OCI-LY1 (cell line): ENCODE results near the gene MYORG.

Source experiments
- H2AFZ ChIP-seq: fragments of 200-600 bp; sonication (generic), shearing (Covaris generic); 2 replicates; pipeline ENCODE4 v1.6.0; 2014; ENCODE audit warnings: antibody characterized with exemption, mild to moderate bottlenecking, low read length
- H3F3A ChIP-seq: fragments of 200-600 bp; sonication (generic), shearing (Covaris generic); 2 replicates; pipeline ENCODE4 v1.6.0; 2014; ENCODE audit warnings: mild to moderate bottlenecking, antibody characterized with exemption, low read length, moderate library complexity; ENCODE audit not compliant: insufficient read depth
- H3K27ac ChIP-seq: fragments of 200-600 bp; sonication (generic); 2 replicates; pipeline ENCODE4 v1.5.1; 2014; ENCODE audit warnings: low read length, mixed run types, mild to moderate bottlenecking, low read depth; ENCODE audit not compliant: poor library complexity, severe bottlenecking
- H3K27me3 ChIP-seq: fragments of 200-600 bp; sonication (generic); 2 replicates; pipeline ENCODE4 v1.6.0; 2014; ENCODE audit warnings: antibody characterized with exemption, mild to moderate bottlenecking, low read length, moderate library complexity; ENCODE audit not compliant: insufficient read depth
- H3K36me3 ChIP-seq: fragments of 200-600 bp; sonication (generic); 2 replicates; pipeline ENCODE4 v1.6.1; 2014; ENCODE audit warnings: mild to moderate bottlenecking, antibody characterized with exemption, low read length, moderate library complexity, mixed read lengths; ENCODE audit not compliant: insufficient read depth
- H3K4me1 ChIP-seq: fragments of 200-600 bp; sonication (generic); 2 replicates; pipeline ENCODE4 v1.5.1; 2014; ENCODE audit warnings: mild to moderate bottlenecking, low read length, moderate library complexity; ENCODE audit not compliant: insufficient read depth, severe bottlenecking
- H3K4me2 ChIP-seq: fragments of 200-600 bp; sonication (generic), shearing (Covaris generic); 2 replicates; pipeline ENCODE4 v1.6.1; 2014; ENCODE audit warnings: low read length
- H3K4me3 ChIP-seq: fragments of 200-600 bp; sonication (generic); 2 replicates; pipeline ENCODE4 v1.5.1; 2014; ENCODE audit warnings: low read length, low read depth, mild to moderate bottlenecking, mixed read lengths; ENCODE audit not compliant: poor library complexity, severe bottlenecking
- H3K79me2 ChIP-seq: fragments of 200-600 bp; shearing (Covaris generic); 2 replicates; pipeline ENCODE4 v1.6.1; 2016; ENCODE audit warnings: mixed run types, low read length, mixed read lengths; ENCODE audit not compliant: insufficient read depth
- H3K9ac ChIP-seq: fragments of 200-600 bp; sonication (generic), shearing (Covaris generic); 2 replicates; pipeline ENCODE4 v1.6.1; 2014; ENCODE audit warnings: mild to moderate bottlenecking, low read length, mixed read lengths
- H3K9me2 ChIP-seq: fragments of 200-600 bp; sonication (generic), shearing (Covaris generic); 2 replicates; pipeline ENCODE4 v1.6.1; 2014; ENCODE audit warnings: low read depth, mild to moderate bottlenecking, low read length, mixed read lengths
- H3K9me3 ChIP-seq: fragments of 200-600 bp; shearing (Covaris generic); 2 replicates; pipeline ENCODE4 v1.6.1; 2014; ENCODE audit warnings: low read length, mixed read lengths
- H4K20me1 ChIP-seq: fragments of 200-600 bp; sonication (generic), shearing (Covaris generic); 2 replicates; pipeline ENCODE4 v1.6.0; 2016; ENCODE audit warnings: mild to moderate bottlenecking, low read length; ENCODE audit not compliant: insufficient read depth
- EZH2 ChIP-seq: fragments of 200-600 bp; sonication (generic), shearing (Covaris generic); IDR thresholded peaks from 2 replicates; pipeline ENCODE4 v1.8.0; 2017; ENCODE audit warnings: borderline replicate concordance, mixed run types, mild to moderate bottlenecking, antibody characterized with exemption, low read length, moderate library complexity, mixed read lengths
- TF ChIP-seq, protein P1 (sequence below): fragments of 200-600 bp; sonication (generic), shearing (Covaris generic); IDR thresholded peaks from 2 replicates; pipeline ENCODE4 v1.5.1; 2017; ENCODE audit warnings: mild to moderate bottlenecking, antibody characterized with exemption, low read length, moderate library complexity, mixed read lengths

MYORG gene

DNA sequence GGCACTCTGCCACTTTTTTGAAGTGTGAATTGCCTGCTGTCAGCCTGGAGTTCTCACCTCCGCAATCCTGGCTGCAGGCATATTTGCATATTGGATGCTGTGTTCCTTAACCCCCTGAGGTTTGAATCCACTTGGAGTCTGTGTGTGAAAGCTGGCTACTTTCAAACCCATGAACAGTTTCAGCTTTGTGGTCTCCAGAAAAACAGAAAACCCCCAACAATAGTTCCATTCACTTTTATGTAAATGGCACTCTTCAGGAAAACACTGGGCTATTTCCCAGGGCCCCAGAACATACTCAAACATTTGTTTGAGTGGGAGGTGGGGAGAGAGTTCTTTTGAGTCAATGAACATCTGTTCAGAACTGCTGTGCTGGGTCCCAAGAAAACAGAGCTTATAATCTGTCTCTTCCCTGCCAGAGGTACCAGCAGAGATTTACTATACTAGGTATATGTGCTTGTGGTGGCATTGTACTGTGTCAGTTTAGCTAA lies 42.3 kb downstream of the MYORG start:
- H3F3A ChIP-seq = no peaks in the 10 kb centered on the region
- no peaks in the 10 kb centered on the region for H3K27me3 ChIP-seq
- no peak overlapping the region for H3K4me2 ChIP-seq
- H3K27ac ChIP-seq = no peak overlapping the region
- H3K9me2 ChIP-seq = no peaks in the 10 kb centered on the region
- no peaks in the 10 kb centered on the region for H4K20me1 ChIP-seq
- peaks cover 10% of the 10 kb centered on the region for H3K36me3 ChIP-seq
- H3K4me1 ChIP-seq = peaks cover 17% of the 10 kb centered on the region
- no peak overlapping the region for H2AFZ ChIP-seq
- no peaks in the 10 kb centered on the region for H3K79me2 ChIP-seq
- H3K9ac ChIP-seq = no peak overlapping the region
- H3K4me3 ChIP-seq = no peak overlapping the region
- TF ChIP-seq EZH2 = no peak
- TF ChIP-seq, protein P1, sequence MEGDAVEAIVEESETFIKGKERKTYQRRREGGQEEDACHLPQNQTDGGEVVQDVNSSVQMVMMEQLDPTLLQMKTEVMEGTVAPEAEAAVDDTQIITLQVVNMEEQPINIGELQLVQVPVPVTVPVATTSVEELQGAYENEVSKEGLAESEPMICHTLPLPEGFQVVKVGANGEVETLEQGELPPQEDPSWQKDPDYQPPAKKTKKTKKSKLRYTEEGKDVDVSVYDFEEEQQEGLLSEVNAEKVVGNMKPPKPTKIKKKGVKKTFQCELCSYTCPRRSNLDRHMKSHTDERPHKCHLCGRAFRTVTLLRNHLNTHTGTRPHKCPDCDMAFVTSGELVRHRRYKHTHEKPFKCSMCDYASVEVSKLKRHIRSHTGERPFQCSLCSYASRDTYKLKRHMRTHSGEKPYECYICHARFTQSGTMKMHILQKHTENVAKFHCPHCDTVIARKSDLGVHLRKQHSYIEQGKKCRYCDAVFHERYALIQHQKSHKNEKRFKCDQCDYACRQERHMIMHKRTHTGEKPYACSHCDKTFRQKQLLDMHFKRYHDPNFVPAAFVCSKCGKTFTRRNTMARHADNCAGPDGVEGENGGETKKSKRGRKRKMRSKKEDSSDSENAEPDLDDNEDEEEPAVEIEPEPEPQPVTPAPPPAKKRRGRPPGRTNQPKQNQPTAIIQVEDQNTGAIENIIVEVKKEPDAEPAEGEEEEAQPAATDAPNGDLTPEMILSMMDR = no peak
- H3K9me3 ChIP-seq = no peaks in the 10 kb centered on the region

GRCh38 chr9:34333836-34334235 lies 42.9 kb downstream of the MYORG start:
- no peak overlapping the region for H3K4me3 ChIP-seq
- no peaks in the 10 kb centered on the region for H3F3A ChIP-seq
- H3K9me3 ChIP-seq = no peaks in the 10 kb centered on the region
- H3K79me2 ChIP-seq = no peaks in the 10 kb centered on the region
- H3K9me2 ChIP-seq = no peaks in the 10 kb centered on the region
- no peak overlapping the region for H3K4me2 ChIP-seq
- H3K9ac ChIP-seq = no peak overlapping the region
- no peaks in the 10 kb centered on the region for H4K20me1 ChIP-seq
- H3K27ac ChIP-seq = no peak overlapping the region
- H2AFZ ChIP-seq = no peak overlapping the region
- peaks cover 17% of the 10 kb centered on the region for H3K4me1 ChIP-seq
- H3K36me3 ChIP-seq = peaks cover 4% of the 10 kb centered on the region
- H3K27me3 ChIP-seq = no peaks in the 10 kb centered on the region
- TF ChIP-seq EZH2 = no peak
- TF ChIP-seq, protein P1 = no peak

DNA sequence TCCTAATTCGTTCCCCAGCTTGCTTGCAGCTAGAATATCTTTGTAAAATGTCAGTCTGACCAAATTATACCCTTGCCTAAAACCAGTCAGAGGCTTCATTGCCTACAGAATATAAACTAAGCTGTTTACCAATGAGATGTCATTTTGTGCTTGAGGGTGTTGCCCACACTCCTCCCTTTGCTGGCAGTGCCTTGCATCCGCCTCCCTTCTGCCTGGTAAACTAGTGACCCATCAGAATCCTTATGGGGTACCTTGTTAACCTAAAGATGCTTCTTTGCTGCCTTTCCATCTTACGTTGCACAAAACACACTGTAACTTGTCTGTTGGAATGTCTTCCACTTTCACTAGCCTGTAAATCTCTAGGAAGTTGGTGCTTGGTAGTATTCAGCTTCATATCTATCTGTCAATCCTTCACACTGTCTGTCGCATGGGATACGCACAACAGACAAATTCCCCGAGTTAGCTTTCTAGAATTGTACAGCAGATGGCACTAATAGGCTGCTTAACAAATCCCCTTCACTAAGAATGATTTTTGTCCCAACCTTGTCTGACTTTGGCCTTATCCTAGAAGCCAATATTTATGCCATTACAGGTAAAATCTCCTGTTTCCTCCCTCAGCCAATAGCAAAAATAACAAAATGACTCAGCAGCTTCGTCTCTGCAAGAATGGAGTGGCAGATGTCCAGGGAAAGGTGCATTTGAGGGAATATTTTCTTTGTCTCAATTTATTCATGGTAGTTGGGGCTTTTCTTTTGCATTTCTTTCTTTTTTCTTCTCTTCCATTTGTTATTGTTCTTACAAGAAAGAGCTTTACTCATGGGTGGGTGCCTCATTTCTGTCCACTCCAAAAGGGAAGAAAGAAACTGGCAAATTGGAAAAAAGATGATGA lies 44.4 kb downstream of the MYORG start:
- no peak overlapping the region for H3K9ac ChIP-seq
- peak overlapping the region; percentile 25 for H3K27ac ChIP-seq
- no peak overlapping the region for H3K4me2 ChIP-seq
- no peaks in the 10 kb centered on the region for H3K9me3 ChIP-seq
- H3K4me3 ChIP-seq = no peak overlapping the region
- peaks cover 24% of the 10 kb centered on the region for H3K4me1 ChIP-seq
- no peaks in the 10 kb centered on the region for H3K9me2 ChIP-seq
- H3K36me3 ChIP-seq = no peaks in the 10 kb centered on the region; the same call in 1 of the 2 replicates
- H3F3A ChIP-seq = no peaks in the 10 kb centered on the region
- TF ChIP-seq, protein P1 = peak; percentile 73
- TF ChIP-seq EZH2 = no peak
- H3K27me3 ChIP-seq = no peaks in the 10 kb centered on the region
- H3K79me2 ChIP-seq = peaks cover 9% of the 10 kb centered on the region
- H2AFZ ChIP-seq = no peak overlapping the region
- no peaks in the 10 kb centered on the region for H4K20me1 ChIP-seq
